Measurements from ENCODE around the gene SPATS2. TPM values are rescaled to one million over a fixed set of nuclear protein-coding genes. Genes with fewer than 3 reads are reported as not detected.

SPATS2 gene
- total and polyA plus RNA-seq, 10 of the 15 experiments (the other 5 are each of a cell fraction or from before 2014, with no cell fraction given), result 9.0 to 54.2 (median 27.5) TPM

- no TSS peak for BruUV-seq (replicated peaks)
- Histone ChIP-seq H3K36me3 (ENCODE audit: control insufficient read depth in 2 of 2, insufficient read depth in 2 of 2, low read length in 1 of 2) (peaks cover 0 to 2% of the 10 kb centered on the region in 2 experiments; a peak in 2 of 4 replicates), H3K4me3 (no peak overlapping the region), H3K79me2 (ENCODE audit: control insufficient read depth, insufficient read depth, low read length) (peaks cover 28% of the 10 kb centered on the region), H3K9me3 (replicated peaks; ENCODE audit: control insufficient read depth, insufficient read depth, low read length) (no peaks in the 10 kb centered on the region), H3K9ac (ENCODE audit: control insufficient read depth, insufficient read depth, low read length) (no peak overlapping the region), H3K27ac (ENCODE audit: control insufficient read depth, insufficient read depth) (no peak overlapping the region), H3K4me1 (ENCODE audit: control insufficient read depth, insufficient read depth, low read length) (peaks cover under 1% of the 10 kb centered on the region; the same call in 1 of the 2 replicates), H4K20me1 (ENCODE audit: control insufficient read depth, insufficient read depth) (no peaks in the 10 kb centered on the region), H3K4me2 (ENCODE audit: control insufficient read depth, insufficient read depth) (no peak overlapping the region), H2AFZ (ENCODE audit: control insufficient read depth, low read depth, low read length) (no peak overlapping the region), H3K27me3 (replicated peaks in 1 of 2; ENCODE audit: control insufficient read depth in 2 of 2, insufficient read depth in 2 of 2, low read length in 1 of 2) (no peaks in the 10 kb centered on the region)
- RAD21 ChIA-PET (ENCODE audit: unreplicated experiment), result no interaction called here
- in situ Hi-C loops (cut with MboI), result no loop called here
- no peak for DNase-seq (ENCODE audit: low read depth, low spot score)
- ATAC-seq, result no peak
- POLR2A ChIA-PET, result interaction anchor here (0.6 to 0.7 kb wide), 2 partner anchors 23 to 150 kb away, joined by 3 to 6 read pairs; no protein-coding TSS in a partner anchor
- SMC1A ChIA-PET (ENCODE audit: uncharacterized antibody, unreplicated experiment), result interaction anchor here (1.0 to 1.5 kb wide), 2 partner anchors 9 to 58 kb away, joined by 3 to 4 read pairs; no protein-coding TSS in a partner anchor
- TF ChIP-seq ZBTB40 (IDR thresholded peaks at IDR 0.05; ENCODE audit: borderline replicate concordance) (peak; percentile 82), SIN3A (IDR thresholded peaks at IDR 0.05; ENCODE audit: low read depth, low read length) (no peak)
- FAIRE-seq, result no peak
- 100% methylated on average over 3 of the region's 3 CpGs for WGBS (ENCODE audit: insufficient coverage, insufficient replicate concordance, low lambda C conversion rate, missing lambda C conversion rate)
- intact Hi-C loops (cut with micrococcal nuclease; ENCODE audit: unreplicated experiment), result no loop called here
- CTCF ChIA-PET, result interaction anchor here (0.6 to 2.1 kb wide), 3 partner anchors 13 to 57 kb away, joined by 3 to 7 read pairs (median 3); no protein-coding TSS in a partner anchor
These were observed 48.3 kb downstream of the SPATS2 start for GRCh38 chr12:49415521-49415970.
